ENCODE measurements around the gene DCHS1. TPM values are rescaled to one million over a fixed set of nuclear protein-coding genes. Genes with fewer than 3 reads are reported as not detected.
A peak's percentile ranks its signal among the peaks of the same experiment; 100 is the strongest.

The DCHS1 gene
- total RNA-seq, 1 experiment from 2014 or later, result 14.2 TPM

DNA sequence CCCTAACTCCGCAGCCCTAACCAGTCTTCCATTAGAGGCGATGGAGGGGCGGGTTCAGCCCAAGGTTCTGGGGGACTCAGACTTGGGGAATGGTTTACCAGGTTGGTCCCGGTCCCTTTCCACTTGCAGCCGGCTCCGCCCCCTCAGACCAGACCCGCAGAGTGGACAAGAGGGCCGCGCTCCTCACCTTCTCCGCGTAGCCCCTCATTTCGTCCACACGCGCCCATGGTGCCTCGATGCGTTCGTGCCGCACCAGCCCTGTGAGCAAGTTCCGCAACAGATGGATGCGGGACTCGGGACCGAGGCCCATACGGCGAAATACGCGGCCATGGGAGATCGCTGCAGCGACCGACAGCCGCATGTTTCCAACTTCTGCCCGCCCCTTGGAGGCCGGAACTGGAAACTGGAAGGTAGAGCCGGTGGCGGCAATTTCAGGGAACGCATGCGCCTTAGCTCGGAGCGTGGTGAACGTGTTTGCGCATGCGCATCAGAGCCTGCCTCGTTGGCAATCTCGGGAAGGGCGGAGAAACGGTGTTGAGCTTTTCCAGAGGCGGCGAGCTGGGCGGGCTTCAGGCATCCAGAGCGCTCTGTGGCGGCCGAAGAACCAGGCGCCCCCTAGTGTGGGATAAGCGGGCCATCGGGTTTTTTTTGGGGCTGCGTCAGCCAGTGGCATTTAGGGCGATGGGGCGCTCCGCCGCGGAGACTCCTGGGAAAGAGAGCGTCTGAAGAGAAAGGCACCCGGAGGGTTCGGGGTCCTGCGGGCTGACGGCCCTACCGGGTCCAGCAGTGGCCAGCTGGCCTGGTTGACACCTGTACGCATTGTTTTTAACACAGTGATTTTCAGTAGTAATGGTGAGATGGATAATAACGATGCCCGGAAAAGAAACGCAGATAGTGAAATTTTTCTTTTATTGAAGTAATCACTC, 27.6 kb upstream of the DCHS1 start, which contains the start of gene MRPL17 (continued):
- TF ChIP-seq, protein P1, sequence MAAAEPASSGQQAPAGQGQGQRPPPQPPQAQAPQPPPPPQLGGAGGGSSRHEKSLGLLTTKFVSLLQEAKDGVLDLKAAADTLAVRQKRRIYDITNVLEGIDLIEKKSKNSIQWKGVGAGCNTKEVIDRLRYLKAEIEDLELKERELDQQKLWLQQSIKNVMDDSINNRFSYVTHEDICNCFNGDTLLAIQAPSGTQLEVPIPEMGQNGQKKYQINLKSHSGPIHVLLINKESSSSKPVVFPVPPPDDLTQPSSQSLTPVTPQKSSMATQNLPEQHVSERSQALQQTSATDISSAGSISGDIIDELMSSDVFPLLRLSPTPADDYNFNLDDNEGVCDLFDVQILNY (CRISPR knock-in tag; IDR thresholded peaks at IDR 0.05), result peak; percentile 97
- peak; percentile 88; the same call in 1 of the 2 replicates for TF ChIP-seq ZNF232 (CRISPR knock-in tag; IDR thresholded peaks at IDR 0.05)
- TF ChIP-seq, protein P2, sequence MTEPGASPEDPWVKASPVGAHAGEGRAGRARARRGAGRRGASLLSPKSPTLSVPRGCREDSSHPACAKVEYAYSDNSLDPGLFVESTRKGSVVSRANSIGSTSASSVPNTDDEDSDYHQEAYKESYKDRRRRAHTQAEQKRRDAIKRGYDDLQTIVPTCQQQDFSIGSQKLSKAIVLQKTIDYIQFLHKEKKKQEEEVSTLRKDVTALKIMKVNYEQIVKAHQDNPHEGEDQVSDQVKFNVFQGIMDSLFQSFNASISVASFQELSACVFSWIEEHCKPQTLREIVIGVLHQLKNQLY (CRISPR knock-in tag; IDR thresholded peaks at IDR 0.05), result no peak
- TF ChIP-seq, protein P3, sequence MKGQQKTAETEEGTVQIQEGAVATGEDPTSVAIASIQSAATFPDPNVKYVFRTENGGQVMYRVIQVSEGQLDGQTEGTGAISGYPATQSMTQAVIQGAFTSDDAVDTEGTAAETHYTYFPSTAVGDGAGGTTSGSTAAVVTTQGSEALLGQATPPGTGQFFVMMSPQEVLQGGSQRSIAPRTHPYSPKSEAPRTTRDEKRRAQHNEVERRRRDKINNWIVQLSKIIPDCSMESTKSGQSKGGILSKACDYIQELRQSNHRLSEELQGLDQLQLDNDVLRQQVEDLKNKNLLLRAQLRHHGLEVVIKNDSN (CRISPR knock-in tag; IDR thresholded peaks at IDR 0.05), result peak; percentile 73
- TF ChIP-seq, protein P4, sequence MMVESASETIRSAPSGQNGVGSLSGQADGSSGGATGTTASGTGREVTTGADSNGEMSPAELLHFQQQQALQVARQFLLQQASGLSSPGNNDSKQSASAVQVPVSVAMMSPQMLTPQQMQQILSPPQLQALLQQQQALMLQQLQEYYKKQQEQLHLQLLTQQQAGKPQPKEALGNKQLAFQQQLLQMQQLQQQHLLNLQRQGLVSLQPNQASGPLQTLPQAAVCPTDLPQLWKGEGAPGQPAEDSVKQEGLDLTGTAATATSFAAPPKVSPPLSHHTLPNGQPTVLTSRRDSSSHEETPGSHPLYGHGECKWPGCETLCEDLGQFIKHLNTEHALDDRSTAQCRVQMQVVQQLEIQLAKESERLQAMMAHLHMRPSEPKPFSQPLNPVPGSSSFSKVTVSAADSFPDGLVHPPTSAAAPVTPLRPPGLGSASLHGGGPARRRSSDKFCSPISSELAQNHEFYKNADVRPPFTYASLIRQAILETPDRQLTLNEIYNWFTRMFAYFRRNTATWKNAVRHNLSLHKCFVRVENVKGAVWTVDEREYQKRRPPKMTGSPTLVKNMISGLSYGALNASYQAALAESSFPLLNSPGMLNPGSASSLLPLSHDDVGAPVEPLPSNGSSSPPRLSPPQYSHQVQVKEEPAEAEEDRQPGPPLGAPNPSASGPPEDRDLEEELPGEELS (CRISPR knock-in tag; IDR thresholded peaks at IDR 0.05), result peak; percentile 90
- TF ChIP-seq FOXP1 (CRISPR knock-in tag; IDR thresholded peaks at IDR 0.05; ENCODE audit: borderline replicate concordance), result peak; percentile 94; the same call in 1 of the 2 replicates
- TF ChIP-seq, protein P5, sequence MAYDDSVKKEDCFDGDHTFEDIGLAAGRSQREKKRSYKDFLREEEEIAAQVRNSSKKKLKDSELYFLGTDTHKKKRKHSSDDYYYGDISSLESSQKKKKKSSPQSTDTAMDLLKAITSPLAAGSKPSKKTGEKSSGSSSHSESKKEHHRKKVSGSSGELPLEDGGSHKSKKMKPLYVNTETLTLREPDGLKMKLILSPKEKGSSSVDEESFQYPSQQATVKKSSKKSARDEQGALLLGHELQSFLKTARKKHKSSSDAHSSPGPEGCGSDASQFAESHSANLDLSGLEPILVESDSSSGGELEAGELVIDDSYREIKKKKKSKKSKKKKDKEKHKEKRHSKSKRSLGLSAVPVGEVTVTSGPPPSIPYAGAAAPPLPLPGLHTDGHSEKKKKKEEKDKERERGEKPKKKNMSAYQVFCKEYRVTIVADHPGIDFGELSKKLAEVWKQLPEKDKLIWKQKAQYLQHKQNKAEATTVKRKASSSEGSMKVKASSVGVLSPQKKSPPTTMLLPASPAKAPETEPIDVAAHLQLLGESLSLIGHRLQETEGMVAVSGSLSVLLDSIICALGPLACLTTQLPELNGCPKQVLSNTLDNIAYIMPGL (CRISPR knock-in tag; IDR thresholded peaks at IDR 0.05), result no peak; the same call in 1 of the 2 replicates

DNA sequence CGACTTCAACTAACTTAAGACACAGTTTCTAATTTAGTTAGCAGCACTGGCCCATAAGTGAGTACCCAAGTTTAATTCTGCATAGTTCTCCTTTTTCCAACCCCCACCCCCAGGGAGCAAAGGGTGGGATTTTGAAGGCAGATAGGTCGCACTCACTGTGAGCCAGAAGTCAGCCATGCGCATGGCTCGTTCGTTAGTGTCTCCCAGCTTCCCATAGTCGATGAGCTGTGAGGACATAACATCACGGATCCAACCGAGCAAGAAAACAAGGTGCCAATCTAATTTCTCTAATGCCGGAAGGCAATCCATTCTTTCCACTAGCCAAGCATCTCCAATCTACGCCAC, 27.0 kb upstream of the DCHS1 start:
- POLR2A ChIA-PET, result interaction anchor here (1.1 to 1.8 kb wide), 4 partner anchors 8 to 201 kb away, joined by 3 to 11 read pairs (median 4); partner anchors contain the start of genes ARFIP2, TIMM10B and TPP1
- no peaks in the 10 kb centered on the region; the same call in none of the 2 replicates for H3K27me3 Mint-ChIP-seq (ENCODE audit: low read depth)
- H3K36me3 Mint-ChIP-seq, result peaks cover 24% of the 10 kb centered on the region
- DNase-seq (ENCODE audit: low spot score) (no peak), ATAC-seq (no peak)
- H3K4me3 Mint-ChIP-seq, result peak overlapping the region; percentile 99
- TF ChIP-seq, protein P4 (CRISPR knock-in tag; IDR thresholded peaks at IDR 0.05), result no peak
- TF ChIP-seq CBFB (CRISPR knock-in tag; IDR thresholded peaks at IDR 0.05; ENCODE audit: low read depth) (no peak), ZNF263 (CRISPR knock-in tag; IDR thresholded peaks at IDR 0.05; ENCODE audit: low read depth) (no peak)
- TF ChIP-seq, protein P6, sequence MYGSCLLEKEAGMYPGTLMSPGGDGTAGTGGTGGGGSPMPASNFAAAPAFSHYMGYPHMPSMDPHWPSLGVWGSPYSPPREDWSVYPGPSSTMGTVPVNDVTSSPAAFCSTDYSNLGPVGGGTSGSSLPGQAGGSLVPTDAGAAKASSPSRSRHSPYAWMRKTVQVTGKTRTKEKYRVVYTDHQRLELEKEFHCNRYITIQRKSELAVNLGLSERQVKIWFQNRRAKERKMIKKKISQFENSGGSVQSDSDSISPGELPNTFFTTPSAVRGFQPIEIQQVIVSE (CRISPR knock-in tag; IDR thresholded peaks at IDR 0.05; ENCODE audit: borderline replicate concordance), result no peak
- TF ChIP-seq, protein P1 (CRISPR knock-in tag; IDR thresholded peaks at IDR 0.05), result no peak
- TF ChIP-seq, protein P7, sequence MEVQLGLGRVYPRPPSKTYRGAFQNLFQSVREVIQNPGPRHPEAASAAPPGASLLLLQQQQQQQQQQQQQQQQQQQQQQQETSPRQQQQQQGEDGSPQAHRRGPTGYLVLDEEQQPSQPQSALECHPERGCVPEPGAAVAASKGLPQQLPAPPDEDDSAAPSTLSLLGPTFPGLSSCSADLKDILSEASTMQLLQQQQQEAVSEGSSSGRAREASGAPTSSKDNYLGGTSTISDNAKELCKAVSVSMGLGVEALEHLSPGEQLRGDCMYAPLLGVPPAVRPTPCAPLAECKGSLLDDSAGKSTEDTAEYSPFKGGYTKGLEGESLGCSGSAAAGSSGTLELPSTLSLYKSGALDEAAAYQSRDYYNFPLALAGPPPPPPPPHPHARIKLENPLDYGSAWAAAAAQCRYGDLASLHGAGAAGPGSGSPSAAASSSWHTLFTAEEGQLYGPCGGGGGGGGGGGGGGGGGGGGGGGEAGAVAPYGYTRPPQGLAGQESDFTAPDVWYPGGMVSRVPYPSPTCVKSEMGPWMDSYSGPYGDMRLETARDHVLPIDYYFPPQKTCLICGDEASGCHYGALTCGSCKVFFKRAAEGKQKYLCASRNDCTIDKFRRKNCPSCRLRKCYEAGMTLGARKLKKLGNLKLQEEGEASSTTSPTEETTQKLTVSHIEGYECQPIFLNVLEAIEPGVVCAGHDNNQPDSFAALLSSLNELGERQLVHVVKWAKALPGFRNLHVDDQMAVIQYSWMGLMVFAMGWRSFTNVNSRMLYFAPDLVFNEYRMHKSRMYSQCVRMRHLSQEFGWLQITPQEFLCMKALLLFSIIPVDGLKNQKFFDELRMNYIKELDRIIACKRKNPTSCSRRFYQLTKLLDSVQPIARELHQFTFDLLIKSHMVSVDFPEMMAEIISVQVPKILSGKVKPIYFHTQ (CRISPR knock-in tag; IDR thresholded peaks at IDR 0.05), result no peak
- peaks cover 34% of the 10 kb centered on the region for H3K4me1 Mint-ChIP-seq
- peak overlapping the region; percentile 100 for H3K27ac Mint-ChIP-seq
- CTCF ChIA-PET, result interaction anchor here (0.7 to 2.1 kb wide), 15 partner anchors 11 to 303 kb away, joined by 3 to 12 read pairs (median 5); partner anchors contain the start of gene TAF10
- H3K9me3 Mint-ChIP-seq, result peaks cover 10% of the 10 kb centered on the region
